Epithelial cell of proximal tubule (primary cell): ENCODE data around the gene GNAI2. TPM values are rescaled to one million over a fixed set of nuclear protein-coding genes. Genes with fewer than 3 reads are reported as not detected.
"Not testable (repeated sequence)": the region's sequence is repeated elsewhere in the genome, so short reads cannot be mapped to it uniquely, and the experiment has no call there.

Source experiments
- DNase-seq: peaks from one replicate; pipeline ENCODE4 v3.0.0-alpha.2; 2011; ENCODE audit warnings: low read depth
- H3K4me3 ChIP-seq: 2 replicates; pipeline ENCODE4 v1.5.1; 2011; ENCODE audit warnings: low read depth, mild to moderate bottlenecking, low read length
- CTCF ChIP-seq: conservative IDR thresholded peaks from 2 replicates; pipeline ENCODE4 v1.5.1; 2012; ENCODE audit warnings: low read depth, mild to moderate bottlenecking, low read length
- total RNA-seq: library from RNA; depleted of rRNA; stranded (reverse); fragments of >200 nt; gene quantifications from 2 replicates; pipeline ENCODE4 v1.2.3, GENCODE V29; 2015

GNAI2 gene
- total RNA-seq, 1 donor from 2014 or later = 264 TPM

DNA sequence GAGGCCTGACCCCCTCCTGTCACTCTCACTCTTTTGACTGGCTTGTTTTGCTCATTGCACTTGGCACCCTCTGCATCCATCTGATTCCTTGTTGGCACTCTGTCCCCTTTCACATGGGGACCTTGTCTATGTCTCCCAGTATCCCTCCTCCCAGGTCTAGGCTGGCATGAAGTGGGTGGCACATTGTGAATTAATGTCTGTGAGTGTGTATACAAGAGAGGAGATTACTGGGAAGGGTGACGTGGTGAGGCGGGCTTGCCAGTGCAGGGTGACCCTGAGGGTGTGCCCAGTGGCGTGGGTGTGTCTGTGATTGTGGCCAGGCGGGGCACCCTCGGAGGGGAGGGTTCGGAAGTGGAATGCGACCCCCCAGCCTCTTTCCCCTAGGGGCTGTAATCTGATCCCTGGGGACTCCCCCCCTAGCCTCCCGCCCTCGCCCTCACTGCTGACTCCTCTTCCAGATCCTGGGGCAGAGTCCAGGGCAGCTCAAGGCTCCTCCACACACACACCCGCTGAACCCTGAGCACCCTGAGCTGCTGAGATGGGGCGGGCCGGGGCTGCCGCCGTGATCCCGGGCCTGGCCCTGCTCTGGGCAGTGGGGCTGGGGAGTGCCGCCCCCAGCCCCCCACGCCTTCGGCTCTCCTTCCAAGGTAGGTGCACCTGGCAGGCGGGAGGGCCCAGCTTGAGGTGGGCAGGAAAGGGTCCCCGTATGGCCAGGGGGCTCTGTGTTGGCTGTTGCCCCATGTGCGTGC lies 32.9 kb downstream of the GNAI2 start, which contains the start of gene SEMA3B:
Gene SEMA3B (plus strand): TSS at position 445 of the 749 bp plus-strand sequence. CDS start 94 bp downstream, at position 539.
- no peak for DNase-seq
- TF ChIP-seq CTCF = no peak
- H3K4me3 ChIP-seq = peak within 1 kb of the TSS; percentile 68

- H3K4me3 ChIP-seq = peak overlapping the region; percentile 61
- no peak for DNase-seq
- no peak for TF ChIP-seq CTCF
Observed at GRCh38 chr3:50269460-50269859, 33.5 kb downstream of the GNAI2 start.

DNA sequence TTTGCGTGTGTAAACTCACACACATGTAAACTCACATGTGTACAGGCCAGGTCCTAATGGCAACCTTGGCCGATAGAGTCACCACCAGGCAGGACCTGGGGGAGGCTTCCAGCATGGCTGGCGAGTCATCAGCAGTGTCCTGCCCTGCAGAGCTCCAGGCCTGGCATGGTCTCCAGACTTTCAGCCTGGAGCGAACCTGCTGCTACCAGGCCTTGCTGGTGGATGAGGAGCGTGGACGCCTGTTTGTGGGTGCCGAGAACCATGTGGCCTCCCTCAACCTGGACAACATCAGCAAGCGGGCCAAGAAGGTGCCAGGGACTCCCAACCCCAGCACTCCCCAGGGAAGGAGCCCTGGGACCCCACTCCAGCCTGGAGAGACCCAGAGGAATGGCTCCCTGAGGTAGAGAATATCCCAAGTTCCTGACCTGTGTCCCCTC lies 34.0 kb downstream of the GNAI2 start:
- no peak for DNase-seq
- TF ChIP-seq CTCF = no peak
- H3K4me3 ChIP-seq = peak overlapping the region; percentile 61

DNA sequence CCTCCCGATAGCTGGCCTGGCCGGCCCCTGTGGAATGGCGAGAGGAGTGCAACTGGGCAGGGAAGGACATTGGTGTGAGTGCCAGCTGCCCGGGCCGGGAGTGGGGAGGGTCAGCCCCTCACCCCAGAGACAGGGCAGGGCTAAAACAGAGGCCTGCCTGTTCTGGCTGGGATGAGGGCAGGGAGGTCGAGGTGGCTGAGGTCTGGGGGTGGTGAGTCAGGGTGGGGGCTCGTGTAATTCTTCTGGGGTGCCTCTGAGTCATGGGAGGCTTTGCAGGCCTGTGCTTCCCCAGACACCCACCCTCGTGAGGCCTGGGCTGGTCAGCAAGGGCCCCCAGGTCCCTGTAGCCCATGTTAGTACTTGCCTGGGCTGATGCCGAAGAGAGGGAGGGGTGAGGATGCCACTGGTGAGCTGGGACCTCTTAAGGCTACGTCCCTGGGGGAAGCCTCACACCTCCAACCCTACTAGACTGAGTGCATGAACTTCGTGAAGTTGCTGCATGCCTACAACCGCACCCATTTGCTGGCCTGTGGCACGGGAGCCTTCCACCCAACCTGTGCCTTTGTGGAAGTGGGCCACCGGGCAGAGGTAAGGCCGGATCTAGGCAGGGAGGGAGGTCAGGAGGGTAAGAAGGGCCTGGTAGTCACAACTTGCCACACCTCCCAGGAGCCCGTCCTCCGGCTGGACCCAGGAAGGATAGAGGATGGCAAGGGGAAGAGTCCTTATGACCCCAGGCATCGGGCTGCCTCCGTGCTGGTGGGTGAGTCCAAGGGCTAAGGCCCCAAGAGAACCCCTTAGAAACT lies 34.6 kb downstream of the GNAI2 start:
- peak overlapping the region; percentile 61 for H3K4me3 ChIP-seq
- no peak for DNase-seq
- TF ChIP-seq CTCF = no peak

DNA sequence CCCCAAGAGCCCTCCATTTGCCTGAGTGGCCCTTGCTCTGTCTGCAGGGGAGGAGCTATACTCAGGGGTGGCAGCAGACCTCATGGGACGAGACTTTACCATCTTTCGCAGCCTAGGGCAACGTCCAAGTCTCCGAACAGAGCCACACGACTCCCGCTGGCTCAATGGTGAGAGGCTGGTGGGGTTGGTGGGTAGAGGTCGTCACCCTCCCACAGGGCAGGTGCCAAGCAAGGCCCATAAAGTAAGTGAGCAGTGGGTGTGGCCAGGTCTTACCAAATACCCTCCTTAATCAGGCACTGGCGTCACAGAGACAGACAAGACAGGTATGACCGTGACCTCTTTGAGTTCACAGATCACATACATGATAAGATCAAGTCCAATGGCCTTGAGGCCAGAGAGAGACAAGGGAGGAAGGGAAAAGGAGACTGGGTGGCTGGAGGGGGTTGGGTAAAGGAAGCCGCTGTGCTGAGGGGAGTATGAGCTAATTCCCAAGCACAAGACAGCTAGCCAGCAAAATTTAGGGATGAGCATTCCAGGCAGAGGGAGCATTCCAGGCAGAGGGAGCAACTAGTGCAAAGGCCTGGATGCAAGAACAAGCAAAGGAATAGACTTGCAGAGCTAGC lies 35.4 kb downstream of the GNAI2 start:
- TF ChIP-seq CTCF = no peak
- no peak for DNase-seq
- H3K4me3 ChIP-seq = no peak overlapping the region

DNA sequence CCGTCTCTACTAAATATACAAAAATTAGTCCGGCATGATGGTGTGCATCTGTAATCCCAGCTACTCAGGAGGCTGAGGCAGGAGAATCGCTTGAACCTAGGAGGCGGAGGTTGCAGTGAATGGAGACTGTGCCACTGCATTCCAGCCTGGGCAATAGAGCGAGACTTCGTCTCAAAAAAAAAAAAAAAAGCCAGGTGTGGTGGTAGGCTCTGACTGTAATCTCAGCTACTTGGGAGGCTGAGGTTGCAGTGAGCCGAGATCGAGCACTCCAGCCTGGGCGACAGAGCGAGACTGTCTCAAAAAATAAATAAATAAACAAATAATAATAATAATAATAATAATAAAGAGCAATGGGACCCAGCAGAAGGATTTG lies 36.5 kb downstream of the GNAI2 start:
- not testable (repeated sequence) for H3K4me3 ChIP-seq, DNase-seq
